HepG2 (cell line): ENCODE measurements around the gene HSPA13. TPM values are rescaled to one million over a fixed set of nuclear protein-coding genes. Genes with fewer than 3 reads are reported as not detected.

Experiments
- AKNA ChIP-seq: sonication (generic); formaldehyde crosslinking; IDR thresholded peaks from 2 replicates; pipeline ENCODE4 v1.4.0; 2020; ENCODE audit warnings: missing genetic modification reagents, borderline replicate concordance
- ATAD3A ChIP-seq: sonication (generic); formaldehyde crosslinking; IDR thresholded peaks from 2 replicates; pipeline ENCODE4 v1.4.0; 2020; ENCODE audit warnings: missing genetic modification reagents
- ATF3 ChIP-seq: sonication (generic); formaldehyde crosslinking; IDR thresholded peaks from 2 replicates; pipeline ENCODE4 v1.4.0; 2020; ENCODE audit warnings: missing genetic modification reagents
- CC2D1A ChIP-seq: sonication (generic); formaldehyde crosslinking; IDR thresholded peaks from 2 replicates; pipeline ENCODE4 v1.8.1; 2023; ENCODE audit warnings: mild to moderate bottlenecking, missing genetic modification reagents
- CHD2 ChIP-seq: IDR thresholded peaks from 2 replicates; pipeline ENCODE4 v1.6.1; 2011; ENCODE audit warnings: low read depth, low read length, improper control_type of control experiment
- HHEX ChIP-seq: IDR thresholded peaks from 2 replicates; pipeline ENCODE4 v1.6.1; 2016; ENCODE audit warnings: control low read depth
- KDM5A ChIP-seq: fragments of 200-600 bp; sonication (generic); IDR thresholded peaks from 2 replicates; pipeline ENCODE4 v1.7.0; 2018; ENCODE audit warnings: antibody characterized with exemption, mild to moderate bottlenecking, low read length, borderline replicate concordance
- MTA3 ChIP-seq: sonication (generic); formaldehyde crosslinking; IDR thresholded peaks from 2 replicates; pipeline ENCODE4 v1.4.0; 2020; ENCODE audit warnings: missing genetic modification reagents
- PRPF4 ChIP-seq: fragments of 200-400 bp; formaldehyde crosslinking; IDR thresholded peaks from 2 replicates; pipeline ENCODE4 v1.6.1; 2016; ENCODE audit warnings: low read length, low read depth; ENCODE audit not compliant: poor library complexity, severe bottlenecking
- STAG1 ChIP-seq: sonication (generic); formaldehyde crosslinking; IDR thresholded peaks from 2 replicates; pipeline ENCODE4 v1.4.0; 2020; ENCODE audit warnings: missing genetic modification reagents
- TBL1XR1 ChIP-seq: fragments of 150-350 bp; IDR thresholded peaks from 2 replicates; pipeline ENCODE4 v1.6.1; 2014; ENCODE audit warnings: borderline replicate concordance, low read length; ENCODE audit not compliant: partially characterized antibody
- TCF7 ChIP-seq: sonication (generic); IDR thresholded peaks from 2 replicates; pipeline ENCODE4 v1.6.1; 2016; ENCODE audit warnings: antibody characterized with exemption, low read depth
- ZBTB3 ChIP-seq: sonication (generic); formaldehyde crosslinking; IDR thresholded peaks from 2 replicates; pipeline ENCODE4 v1.4.0; 2020; ENCODE audit warnings: low read depth, mild to moderate bottlenecking, moderate library complexity, missing genetic modification reagents, borderline replicate concordance
- ZFP90 ChIP-seq: sonication (generic); formaldehyde crosslinking; IDR thresholded peaks from 2 replicates; pipeline ENCODE4 v1.8.0; 2022; ENCODE audit warnings: missing genetic modification reagents, mild to moderate bottlenecking, inconsistent platforms, borderline replicate concordance
- ZNF354B ChIP-seq: sonication (generic); formaldehyde crosslinking; IDR thresholded peaks from 2 replicates; pipeline ENCODE4 v1.8.0; 2022; ENCODE audit warnings: mild to moderate bottlenecking, missing genetic modification reagents
- ZNF558 ChIP-seq: sonication (generic); formaldehyde crosslinking; IDR thresholded peaks from 2 replicates; pipeline ENCODE4 v1.9.0; 2022; ENCODE audit warnings: mild to moderate bottlenecking, missing genetic modification reagents, borderline replicate concordance
- ZNF766 ChIP-seq: sonication (generic); formaldehyde crosslinking; IDR thresholded peaks from 2 replicates; pipeline ENCODE4 v1.5.0; 2020; ENCODE audit warnings: missing genetic modification reagents, borderline replicate concordance
- ZNF790 ChIP-seq: sonication (generic); formaldehyde crosslinking; IDR thresholded peaks from 2 replicates; pipeline ENCODE4 v1.8.0; 2022; ENCODE audit warnings: missing genetic modification reagents, mild to moderate bottlenecking, borderline replicate concordance
- ZUFSP ChIP-seq: sonication (generic); formaldehyde crosslinking; IDR thresholded peaks from 2 replicates; pipeline ENCODE4 v1.9.0; 2021; ENCODE audit warnings: missing genetic modification reagents, mild to moderate bottlenecking, borderline replicate concordance
- ZXDC ChIP-seq: sonication (generic); formaldehyde crosslinking; IDR thresholded peaks from 2 replicates; pipeline ENCODE4 v1.5.0; 2020; ENCODE audit warnings: mild to moderate bottlenecking, missing genetic modification reagents
- polyA plus RNA-seq, 8 experiments: library from polyadenylated mRNA; depleted of rRNA in 3 of 8; stranded (reverse) in 7 of 8; unstranded in 1 of 8; fragments of >200 nt; fragmentation: Illumina TruSeq in 4 of 8; extraction: Trizol in 4 of 8; gene quantifications; 2 replicates each; pipeline versions ENCODE4 v1.2.1 to v1.2.3, GENCODE V29; 2011 to 2016; ENCODE audit warnings: low read depth in 4 of 8, missing spikeins in 1 of 8, mixed read lengths in 1 of 8; ENCODE audit not compliant: insufficient read depth in 1 of 8
- total RNA-seq, 5 experiments: library from RNA; depleted of rRNA; stranded (reverse); fragments of >200 nt; fragmentation: Illumina TruSeq; extraction: Trizol; gene quantifications; 2 replicates each; pipeline ENCODE4 v1.2.3, GENCODE V29; 2016; ENCODE audit warnings: low read depth in 1 of 5

The HSPA13 gene
- total and polyA plus RNA-seq, 2 of the 13 experiments (the other 11 are each of a cell fraction or from before 2014, with no cell fraction given) = 21.2 to 28.4 TPM

- TF ChIP-seq ZNF766 = no peak; the same call in 1 of the 2 replicates
- TF ChIP-seq CC2D1A (CRISPR knock-in tag) = no peak
- no peak for TF ChIP-seq HHEX (CRISPR knock-in tag)
- peak; percentile 73; the same call in 1 of the 2 replicates for TF ChIP-seq KDM5A
- no peak for TF ChIP-seq ZFP90
- no peak for TF ChIP-seq ZNF354B (CRISPR knock-in tag)
- peak; percentile 12 for TF ChIP-seq PRPF4
- no peak for TF ChIP-seq ATF3 (CRISPR knock-in tag)
- no peak for TF ChIP-seq TCF7
- no peak for TF ChIP-seq MTA3 (CRISPR knock-in tag)
- no peak for TF ChIP-seq ZUFSP (CRISPR knock-in tag)
- no peak for TF ChIP-seq ZBTB3 (CRISPR knock-in tag)
- TF ChIP-seq AKNA (CRISPR knock-in tag) = no peak
- TF ChIP-seq ZNF558 (CRISPR knock-in tag) = no peak
- TF ChIP-seq ATAD3A (CRISPR knock-in tag) = no peak
- TF ChIP-seq STAG1 (CRISPR knock-in tag) = no peak
- no peak for TF ChIP-seq ZXDC (CRISPR knock-in tag)
- TF ChIP-seq ZNF790 (CRISPR knock-in tag) = no peak
- TF ChIP-seq TBL1XR1 = peak; percentile 73
- peak; percentile 79 for TF ChIP-seq CHD2
Measured at GRCh38 chr21:14382835-14383595, at the start of gene HSPA13 (continued).
